HG02623 (cell line): Measurements from ENCODE around the gene SLC30A10.
"Not testable (repeated sequence)": the region's sequence is repeated elsewhere in the genome, so short reads cannot be mapped to it uniquely, and the experiment has no call there.

Experiments used
- ATAC-seq: cut with Tn5 transposase; IDR thresholded peaks from one replicate; pipeline ENCODE4 v1.9.1; 2021; ENCODE audit warnings: moderate library complexity; ENCODE audit not compliant: unreplicated experiment

Gene SLC30A10

GRCh38 chr1:219927956-219928790 lies at the start of gene SLC30A10:
Gene SLC30A10, minus strand, starts transcription at chr1:219928557. Its CDS starts 117 bp downstream, at chr1:219928440.
- no peak for ATAC-seq

GRCh38 chr1:219973213-219973612 lies 44.9 kb upstream of the SLC30A10 start:
- no peak for ATAC-seq

GRCh38 chr1:219967361-219967760 lies 39.0 kb upstream of the SLC30A10 start:
- no peak for ATAC-seq

- no peak for ATAC-seq
Measured at GRCh38 chr1:219966071-219966349, 37.7 kb upstream of the SLC30A10 start.

GRCh38 chr1:219965285-219966070 lies 37.1 kb upstream of the SLC30A10 start:
- ATAC-seq = no peak

- no peak for ATAC-seq
Measured at GRCh38 chr1:219963432-219963831, 35.1 kb upstream of the SLC30A10 start.

GRCh38 chr1:219961684-219962083 lies 33.3 kb upstream of the SLC30A10 start:
- no peak for ATAC-seq

GRCh38 chr1:219959540-219960203 lies 31.3 kb upstream of the SLC30A10 start:
- no peak for ATAC-seq

- no peak for ATAC-seq
Measured at GRCh38 chr1:219958875-219959417, 30.6 kb upstream of the SLC30A10 start.

- ATAC-seq = no peak
Measured at GRCh38 chr1:219954736-219955421, 26.5 kb upstream of the SLC30A10 start.

- ATAC-seq = no peak
Measured at GRCh38 chr1:219954052-219954451, 25.7 kb upstream of the SLC30A10 start.

- no peak for ATAC-seq
Measured at GRCh38 chr1:219952361-219952760, 24.0 kb upstream of the SLC30A10 start.

- ATAC-seq = not testable (repeated sequence)
Measured at GRCh38 chr1:219949227-219949626, 20.9 kb upstream of the SLC30A10 start.

- not testable (repeated sequence) for ATAC-seq
Measured at GRCh38 chr1:219948766-219949165, 20.4 kb upstream of the SLC30A10 start.

GRCh38 chr1:219945795-219946194 lies 17.4 kb upstream of the SLC30A10 start:
- ATAC-seq = no peak

GRCh38 chr1:219941179-219942118 lies 13.1 kb upstream of the SLC30A10 start:
- no peak for ATAC-seq

GRCh38 chr1:219940707-219941106 lies 12.3 kb upstream of the SLC30A10 start:
- ATAC-seq = no peak

- ATAC-seq = no peak
Measured at GRCh38 chr1:219938706-219939105, 10.3 kb upstream of the SLC30A10 start.

- ATAC-seq = not testable (repeated sequence)
Measured at GRCh38 chr1:219933763-219934162, 5.4 kb upstream of the SLC30A10 start.

GRCh38 chr1:219931033-219931432 lies 2.7 kb upstream of the SLC30A10 start:
- no peak for ATAC-seq
